IPS DF 4.7 (cell line): ENCODE results near the gene LRBA.

Source experiments
- DNase-seq: peaks from one replicate; pipeline ENCODE4 v3.0.0-alpha.2; 2013; ENCODE audit warnings: low spot score; ENCODE audit errors: extremely low read depth

LRBA gene

DNA sequence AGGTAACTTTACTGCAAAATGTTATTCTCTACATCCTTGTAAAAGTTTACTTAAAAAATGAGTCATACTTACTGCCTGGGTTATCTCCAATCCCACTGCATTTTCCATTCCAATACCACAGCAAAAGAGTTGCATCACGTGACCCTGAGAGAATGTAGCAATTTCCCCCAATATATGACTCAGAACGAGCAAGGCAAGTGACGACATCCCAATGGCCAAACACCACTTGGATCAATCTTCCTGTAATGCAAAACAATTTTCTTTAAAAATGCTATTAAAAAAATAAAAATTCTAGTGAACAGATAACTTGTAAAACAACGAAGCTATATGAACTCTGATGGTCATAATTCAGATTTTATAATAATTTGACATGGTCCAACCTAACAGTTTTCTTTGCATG is 712.5 kb downstream of the LRBA start:
- no peak for DNase-seq

GRCh38 chr4:150299816-150300215 is 715.3 kb downstream of the LRBA start:
- DNase-seq = no peak

- DNase-seq = no peak
Measured at GRCh38 chr4:150297861-150298474, 717.1 kb downstream of the LRBA start.

DNA sequence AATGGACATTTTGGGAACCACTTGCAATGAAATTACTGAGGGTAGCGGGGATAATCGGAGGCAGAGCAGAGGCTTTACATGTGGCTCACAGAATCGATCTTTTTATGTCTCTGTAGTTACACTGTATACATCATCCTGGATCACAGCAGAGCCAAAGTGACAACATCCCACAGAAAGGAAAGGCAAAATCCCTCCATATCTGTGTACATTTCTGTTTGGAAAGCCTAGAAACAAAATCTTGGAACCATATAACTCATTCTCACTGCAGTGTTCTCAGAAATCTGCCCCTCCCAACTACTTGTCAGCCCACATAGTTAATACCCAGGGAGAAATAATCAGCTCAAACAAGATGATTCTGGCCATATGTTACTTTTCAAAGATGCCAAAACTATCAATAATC is 725.2 kb downstream of the LRBA start:
- no peak for DNase-seq

- DNase-seq = no peak
Measured at GRCh38 chr4:150289198-150289597, 725.9 kb downstream of the LRBA start.

DNA sequence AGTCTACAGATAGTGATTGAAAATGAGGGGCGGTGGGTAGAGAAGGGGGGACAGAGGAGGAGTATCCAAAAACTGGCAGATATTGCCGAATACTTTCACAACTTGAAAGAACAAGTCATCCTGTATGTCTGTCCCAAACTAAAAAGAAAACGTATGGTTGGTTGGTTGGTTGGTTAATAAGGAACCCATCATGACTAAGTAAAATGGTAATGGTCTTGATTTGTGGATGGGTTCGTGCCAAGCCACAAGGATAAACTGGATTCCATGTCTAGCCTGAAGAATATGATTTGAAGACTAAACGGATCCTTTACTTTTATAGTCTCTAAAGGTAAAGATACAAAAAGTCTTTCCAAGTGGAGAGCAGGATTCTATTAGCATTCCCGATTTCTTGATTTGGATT is 728.4 kb downstream of the LRBA start:
- no peak for DNase-seq

- DNase-seq = no peak
Measured at GRCh38 chr4:150283689-150284088, 731.4 kb downstream of the LRBA start.

- no peak for DNase-seq
Measured at GRCh38 chr4:150280975-150281374, 734.1 kb downstream of the LRBA start.

GRCh38 chr4:150280081-150280895 is 734.8 kb downstream of the LRBA start:
- DNase-seq = no peak

- DNase-seq = no peak
Measured at GRCh38 chr4:150278206-150278605, 736.9 kb downstream of the LRBA start.

DNA sequence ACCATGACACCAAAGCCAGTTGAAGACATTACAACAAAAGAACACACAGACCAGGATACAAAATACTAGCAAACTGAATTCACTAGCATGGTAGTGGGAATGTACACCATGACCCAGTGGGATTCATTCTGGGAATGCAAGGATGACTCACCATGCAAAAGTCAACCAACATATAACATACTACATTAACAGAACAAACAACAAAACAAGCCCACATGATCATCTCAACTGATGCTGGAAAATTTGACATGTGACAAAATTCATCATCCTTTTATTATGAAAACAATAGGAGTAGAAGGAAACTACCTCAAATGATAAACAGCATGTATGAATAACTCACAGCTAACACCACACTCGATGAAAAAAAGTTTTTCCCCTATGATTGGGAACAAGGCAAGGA is 746.6 kb downstream of the LRBA start:
- DNase-seq = no peak

GRCh38 chr4:150265806-150266205 is 749.3 kb downstream of the LRBA start:
- no peak for DNase-seq

- DNase-seq = no peak
Measured at GRCh38 chr4:150264595-150265161, 750.4 kb downstream of the LRBA start.

- DNase-seq = no peak
Measured at GRCh38 chr4:150262611-150263010, 752.5 kb downstream of the LRBA start.

DNA sequence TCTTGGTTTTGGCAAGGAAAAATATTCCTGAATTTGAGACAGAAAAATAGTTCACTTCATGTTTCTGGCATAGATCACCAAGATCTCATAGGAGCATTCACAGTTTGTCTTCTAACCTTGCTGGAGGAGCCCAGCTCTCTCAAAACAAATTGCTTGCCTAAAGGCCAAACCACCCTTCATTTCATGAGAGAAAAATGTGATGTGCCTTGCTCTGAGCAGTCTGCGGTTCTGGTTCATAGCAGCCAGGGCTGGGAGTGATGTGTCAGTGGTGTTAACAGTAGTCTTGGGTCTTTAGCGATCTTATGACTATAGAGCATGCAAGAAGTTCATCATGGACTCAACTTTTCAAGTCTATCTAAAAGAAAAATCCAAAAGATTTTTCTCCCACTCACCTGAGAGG is 753.5 kb downstream of the LRBA start:
- no peak for DNase-seq

DNA sequence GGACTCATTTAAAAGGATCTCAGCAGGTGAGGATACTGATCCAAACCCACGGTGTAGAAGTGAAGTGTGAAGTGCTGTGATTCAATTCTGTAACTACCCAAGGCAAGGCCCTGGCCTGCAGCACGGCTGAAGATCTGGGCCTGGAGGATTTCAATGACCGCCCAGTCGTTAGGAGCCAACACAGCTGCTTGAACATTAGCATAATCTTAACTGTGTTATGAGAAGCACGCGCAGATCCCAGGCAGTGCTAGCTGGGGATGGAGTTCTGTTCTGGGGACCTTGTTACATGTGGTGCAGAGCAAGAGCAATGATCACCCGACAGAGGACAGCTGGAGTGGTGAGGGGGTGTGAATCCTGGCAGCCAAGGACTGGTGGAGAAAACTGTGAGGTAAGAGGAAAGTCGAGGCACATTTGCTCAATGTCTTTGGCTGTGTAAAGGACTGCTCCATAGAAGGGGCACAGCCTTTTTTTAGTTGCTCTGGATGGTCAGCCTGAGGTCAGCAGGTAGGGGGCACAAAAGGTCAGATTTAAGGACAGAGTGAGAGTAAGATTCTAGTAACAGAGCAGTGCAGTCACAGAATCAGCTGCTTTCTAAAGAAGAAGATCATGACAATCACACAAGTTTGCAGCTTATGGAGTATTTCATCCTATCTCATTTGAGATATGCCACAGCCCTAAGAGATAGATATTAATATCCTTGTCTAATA is 755.1 kb downstream of the LRBA start:
- DNase-seq = no peak

GRCh38 chr4:150258569-150258968 is 756.5 kb downstream of the LRBA start:
- no peak for DNase-seq

- no peak for DNase-seq
Measured at GRCh38 chr4:150256841-150257730, 758.0 kb downstream of the LRBA start.

- DNase-seq = no peak
Measured at GRCh38 chr4:150256225-150256620, 758.9 kb downstream of the LRBA start.

DNA sequence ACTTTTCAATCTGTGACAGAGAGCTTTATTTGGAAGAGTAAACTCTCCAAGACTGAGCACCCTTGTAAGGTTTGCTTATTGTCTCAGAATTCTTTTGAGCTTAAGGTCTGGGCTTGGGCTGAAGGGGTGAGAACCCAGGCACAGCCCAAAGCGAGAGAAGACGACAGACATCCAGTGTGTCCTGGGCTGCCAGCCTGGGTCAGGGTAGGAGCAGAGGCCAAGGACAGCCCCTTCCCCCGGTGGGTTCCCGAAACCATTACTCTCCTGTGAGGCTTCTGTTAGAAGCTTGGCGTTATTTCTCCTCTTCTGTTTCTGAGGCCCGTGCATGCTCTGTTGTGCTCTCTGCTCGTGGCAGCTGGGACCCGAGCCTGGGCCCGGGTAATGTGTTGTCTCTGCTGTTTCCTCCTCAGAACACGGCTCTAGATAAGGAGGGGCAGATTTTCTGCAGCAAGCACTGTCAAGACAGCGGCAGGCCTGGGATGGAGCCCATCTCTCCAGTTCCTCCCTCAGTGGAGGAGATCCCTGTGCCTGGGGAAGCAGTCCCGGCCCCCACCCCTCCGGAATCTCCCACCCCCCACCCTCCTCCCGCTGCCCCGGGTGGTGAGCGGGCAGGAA is 759.4 kb downstream of the LRBA start:
- no peak for DNase-seq
